ENCODE measurements around the gene TBL1X.

TBL1X gene

GRCh38 chrX:9626379-9626778, 161.5 kb downstream of the TBL1X start:
- DNase-seq (ENCODE audit: low read depth in 2 of 2), result no peak

GRCh38 chrX:9627922-9628321, 163.1 kb downstream of the TBL1X start:
- DNase-seq (ENCODE audit: low read depth in 2 of 2), result no peak

GRCh38 chrX:9628779-9629493, 164.1 kb downstream of the TBL1X start:
- DNase-seq (ENCODE audit: low read depth in 2 of 2), result no peak

- no peak for DNase-seq (ENCODE audit: low read depth in 2 of 2)
Measured at GRCh38 chrX:9634551-9634950, 169.7 kb downstream of the TBL1X start.

- DNase-seq (ENCODE audit: low read depth in 2 of 2), result no peak
Measured at GRCh38 chrX:9635368-9635767, 170.5 kb downstream of the TBL1X start.

- DNase-seq (ENCODE audit: low read depth in 2 of 2), result no peak
Measured at GRCh38 chrX:9635803-9636202, 170.9 kb downstream of the TBL1X start.

- no peak for DNase-seq (ENCODE audit: low read depth in 2 of 2)
Measured at GRCh38 chrX:9638871-9639270, 174.0 kb downstream of the TBL1X start.

- DNase-seq (ENCODE audit: low read depth in 2 of 2), result no peak
Measured at GRCh38 chrX:9642270-9642995, 177.6 kb downstream of the TBL1X start.

GRCh38 chrX:9643807-9644206, 178.9 kb downstream of the TBL1X start:
- no peak for DNase-seq (ENCODE audit: low read depth in 2 of 2)

GRCh38 chrX:9644335-9644734, 179.5 kb downstream of the TBL1X start:
- DNase-seq (ENCODE audit: low read depth in 2 of 2), result peak; percentile 4 to 5

GRCh38 chrX:9646471-9647224, 181.8 kb downstream of the TBL1X start:
- no peak for DNase-seq (ENCODE audit: low read depth in 2 of 2)

- no peak for DNase-seq (ENCODE audit: low read depth in 2 of 2)
Measured at GRCh38 chrX:9647431-9647830, 182.6 kb downstream of the TBL1X start.

- DNase-seq (ENCODE audit: low read depth in 2 of 2), result no peak
Measured at GRCh38 chrX:9650091-9650490, 185.2 kb downstream of the TBL1X start.

GRCh38 chrX:9651737-9652136, 186.9 kb downstream of the TBL1X start:
- no peak for DNase-seq (ENCODE audit: low read depth in 2 of 2)

- no peak for DNase-seq (ENCODE audit: low read depth in 2 of 2)
Measured at GRCh38 chrX:9654929-9655328, 190.1 kb downstream of the TBL1X start.

GRCh38 chrX:9656277-9656676, 191.4 kb downstream of the TBL1X start:
- DNase-seq (ENCODE audit: low read depth in 2 of 2), result no peak

- DNase-seq (ENCODE audit: low read depth in 2 of 2), result no peak
Measured at GRCh38 chrX:9656871-9657270, 192.0 kb downstream of the TBL1X start.

GRCh38 chrX:9657590-9658256, 192.9 kb downstream of the TBL1X start:
- no peak for DNase-seq (ENCODE audit: low read depth in 2 of 2)

GRCh38 chrX:9658409-9658808, 193.6 kb downstream of the TBL1X start:
- no peak for DNase-seq (ENCODE audit: low read depth in 2 of 2)

GRCh38 chrX:9659571-9660195, 194.8 kb downstream of the TBL1X start:
- DNase-seq (ENCODE audit: low read depth in 2 of 2), result no peak

- no peak for DNase-seq (ENCODE audit: low read depth in 2 of 2)
Measured at GRCh38 chrX:9662148-9662547, 197.3 kb downstream of the TBL1X start.

GRCh38 chrX:9663216-9663615, 198.4 kb downstream of the TBL1X start:
- DNase-seq (ENCODE audit: low read depth in 2 of 2), result no peak

Measured in stimulated activated CD8-positive, alpha-beta memory T cell treated with anti-CD3 and anti-CD28 coated beads, Interleukin-2, amount 100 ng/mL, for 1 hour (primary cell).